ENCODE results near the gene PPFIA2. TPM values are rescaled to one million over a fixed set of nuclear protein-coding genes. Genes with fewer than 3 reads are reported as not detected.

PPFIA2 gene
- total RNA-seq: 2.6 TPM

GRCh38 chr12:81759190-81760051, at the start of gene PPFIA2:
Gene PPFIA2, minus strand, starts transcription at chr12:81759350.
- peak; percentile 13 for DNase-seq (ENCODE audit: low spot score)

GRCh38 chr12:81800298-81801148, 41.4 kb upstream of the PPFIA2 start:
- no peak for DNase-seq (ENCODE audit: low spot score)

- DNase-seq (ENCODE audit: low spot score): no peak
These were observed 39.1 kb upstream of the PPFIA2 start for GRCh38 chr12:81798294-81798693.

- no peak for DNase-seq (ENCODE audit: low spot score)
These were observed 38.0 kb upstream of the PPFIA2 start for GRCh38 chr12:81797100-81797499.

GRCh38 chr12:81792666-81793065, 33.5 kb upstream of the PPFIA2 start:
- no peak for DNase-seq (ENCODE audit: low spot score)

GRCh38 chr12:81779216-81779615, 20.1 kb upstream of the PPFIA2 start:
- DNase-seq (ENCODE audit: low spot score): no peak

GRCh38 chr12:81778719-81779118, 19.6 kb upstream of the PPFIA2 start:
- no peak for DNase-seq (ENCODE audit: low spot score)

GRCh38 chr12:81758421-81759189, 545 bp downstream of the PPFIA2 start:
- no peak for DNase-seq (ENCODE audit: low spot score)

- no peak for DNase-seq (ENCODE audit: low spot score)
These were observed 1.3 kb downstream of the PPFIA2 start for GRCh38 chr12:81757731-81758365.

GRCh38 chr12:81729781-81730180, 29.4 kb downstream of the PPFIA2 start:
- DNase-seq (ENCODE audit: low spot score): no peak

- DNase-seq (ENCODE audit: low spot score): no peak
These were observed 31.8 kb downstream of the PPFIA2 start for GRCh38 chr12:81727391-81727790.

- no peak for DNase-seq (ENCODE audit: low spot score)
These were observed 32.5 kb downstream of the PPFIA2 start for GRCh38 chr12:81726634-81727033.

- no peak for DNase-seq (ENCODE audit: low spot score)
These were observed 35.8 kb downstream of the PPFIA2 start for GRCh38 chr12:81723361-81723760.

GRCh38 chr12:81722004-81722403, 37.1 kb downstream of the PPFIA2 start:
- no peak for DNase-seq (ENCODE audit: low spot score)

GRCh38 chr12:81718616-81719015, 40.5 kb downstream of the PPFIA2 start:
- DNase-seq (ENCODE audit: low spot score): no peak

GRCh38 chr12:81712536-81712935, 46.6 kb downstream of the PPFIA2 start:
- DNase-seq (ENCODE audit: low spot score): no peak

GRCh38 chr12:81705586-81705985, 53.6 kb downstream of the PPFIA2 start:
- no peak for DNase-seq (ENCODE audit: low spot score)

- no peak for DNase-seq (ENCODE audit: low spot score)
These were observed 59.6 kb downstream of the PPFIA2 start for GRCh38 chr12:81699551-81699950.

GRCh38 chr12:81692008-81692407, 67.1 kb downstream of the PPFIA2 start:
- DNase-seq (ENCODE audit: low spot score): peak; percentile 54

GRCh38 chr12:81683881-81684280, 75.3 kb downstream of the PPFIA2 start:
- no peak for DNase-seq (ENCODE audit: low spot score)

- no peak for DNase-seq (ENCODE audit: low spot score)
These were observed 79.5 kb downstream of the PPFIA2 start for GRCh38 chr12:81679614-81680013.

GRCh38 chr12:81670759-81671158, 88.4 kb downstream of the PPFIA2 start:
- no peak for DNase-seq (ENCODE audit: low spot score)
